WTC11 (cell line): ENCODE measurements around the gene VWF. TPM values are rescaled to one million over a fixed set of nuclear protein-coding genes. Genes with fewer than 3 reads are reported as not detected.

Experiments
- ATAC-seq: fragments of 200-7000 bp; cut with Tn5 transposase; 2 replicates; pipeline ENCODE4 v1.10.0; 2021; ENCODE audit warnings: mild to moderate bottlenecking, moderate library complexity
- CTCF ChIA-PET: fragments of 300-600 bp; sonication (Branson Sonifier 250); formaldehyde crosslinking; loops from one replicate; lab custom pipeline; 2021; ENCODE audit warnings: antibody characterized with exemption; lab: Charles Lee
- POLR2A ChIA-PET: fragments of 350-600 bp; sonication (Branson Sonifier 250); formaldehyde crosslinking; loops from one replicate; lab custom pipeline; 2021; ENCODE audit warnings: antibody characterized with exemption; lab: Charles Lee
- DNase-seq: peaks from one replicate; pipeline ENCODE4 v3.0.0; 2021; ENCODE audit warnings: low spot score
- H3K27ac Mint-ChIP-seq: 2 replicates; pipeline ENCODE4 v1.8.0; 2021; ENCODE audit warnings: mixed read lengths
- H3K27me3 Mint-ChIP-seq: 2 replicates; pipeline ENCODE4 v1.8.0; 2021; ENCODE audit warnings: low read depth, mild to moderate bottlenecking, moderate library complexity, mixed read lengths
- H3K36me3 Mint-ChIP-seq: 2 replicates; pipeline ENCODE4 v1.8.0; 2021; ENCODE audit warnings: mixed read lengths
- H3K4me1 Mint-ChIP-seq: 2 replicates; pipeline ENCODE4 v1.8.0; 2022; ENCODE audit warnings: mixed read lengths
- H3K4me3 Mint-ChIP-seq: 2 replicates; pipeline ENCODE4 v1.8.0; 2021; ENCODE audit warnings: mild to moderate bottlenecking, moderate library complexity, mixed read lengths
- H3K9me3 Mint-ChIP-seq: 2 replicates; pipeline ENCODE4 v1.8.0; 2021; ENCODE audit warnings: mixed read lengths
- ARID4B ChIP-seq: sonication (generic); formaldehyde crosslinking; IDR thresholded peaks from 2 replicates; pipeline ENCODE4 v1.8.0; 2023; ENCODE audit warnings: missing genetic modification reagents, mild to moderate bottlenecking, borderline replicate concordance
- ATF2 ChIP-seq: sonication (generic); formaldehyde crosslinking; IDR thresholded peaks from 2 replicates; pipeline ENCODE4 v1.8.1; 2022; ENCODE audit warnings: low read depth, missing genetic modification reagents, borderline replicate concordance
- E2F5 ChIP-seq: sonication (generic); formaldehyde crosslinking; IDR thresholded peaks from 2 replicates; pipeline ENCODE4 v1.8.1; 2022; ENCODE audit warnings: mild to moderate bottlenecking, moderate library complexity, missing genetic modification reagents
- ELF4 ChIP-seq: sonication (generic); formaldehyde crosslinking; IDR thresholded peaks from 2 replicates; pipeline ENCODE4 v1.8.1; 2022; ENCODE audit warnings: low read depth, mild to moderate bottlenecking, moderate library complexity, missing genetic modification reagents
- ETV6 ChIP-seq: sonication (generic); formaldehyde crosslinking; IDR thresholded peaks from 2 replicates; pipeline ENCODE4 v1.8.1; 2022; ENCODE audit warnings: mild to moderate bottlenecking, missing genetic modification reagents
- IRF1 ChIP-seq: sonication (generic); formaldehyde crosslinking; IDR thresholded peaks from 2 replicates; pipeline ENCODE4 v1.8.0; 2023; ENCODE audit warnings: missing genetic modification reagents
- MLX ChIP-seq: sonication (generic); formaldehyde crosslinking; IDR thresholded peaks from 2 replicates; pipeline ENCODE4 v1.8.1; 2023; ENCODE audit warnings: mild to moderate bottlenecking, missing genetic modification reagents, moderate library complexity
- NFE2L1 ChIP-seq: sonication (generic); formaldehyde crosslinking; IDR thresholded peaks from 2 replicates; pipeline ENCODE4 v1.8.1; 2023; ENCODE audit warnings: missing genetic modification reagents
- NR2C2 ChIP-seq: sonication (generic); formaldehyde crosslinking; IDR thresholded peaks from 2 replicates; pipeline ENCODE4 v1.8.0; 2022; ENCODE audit warnings: mild to moderate bottlenecking, missing genetic modification reagents
- OVOL2 ChIP-seq: fragments of 250-450 bp; sonication (Bioruptor Pico); IDR thresholded peaks from 2 replicates; pipeline ENCODE4 v1.9.0; 2021; ENCODE audit warnings: mild to moderate bottlenecking, borderline replicate concordance
- SMAD3 ChIP-seq: sonication (generic); formaldehyde crosslinking; IDR thresholded peaks from 2 replicates; pipeline ENCODE4 v1.8.0; 2022; ENCODE audit warnings: missing genetic modification reagents, mild to moderate bottlenecking, borderline replicate concordance
- TEAD1 ChIP-seq: sonication (generic); formaldehyde crosslinking; IDR thresholded peaks from 2 replicates; pipeline ENCODE4 v1.8.0; 2022; ENCODE audit warnings: mild to moderate bottlenecking, missing genetic modification reagents
- TP53 ChIP-seq: sonication (generic); formaldehyde crosslinking; IDR thresholded peaks from 2 replicates; pipeline ENCODE4 v1.8.1; 2023; ENCODE audit warnings: mild to moderate bottlenecking, missing genetic modification reagents
- USF2 ChIP-seq: sonication (generic); formaldehyde crosslinking; IDR thresholded peaks from 2 replicates; pipeline ENCODE4 v1.8.1; 2023; ENCODE audit warnings: mild to moderate bottlenecking, missing genetic modification reagents, moderate library complexity
- ZBTB43 ChIP-seq: sonication (generic); formaldehyde crosslinking; IDR thresholded peaks from 2 replicates; pipeline ENCODE4 v1.8.1; 2023; ENCODE audit warnings: mild to moderate bottlenecking, missing genetic modification reagents
- ZMAT4 ChIP-seq: fragments of 250-450 bp; sonication (Bioruptor Pico); IDR thresholded peaks from 2 replicates; pipeline ENCODE4 v1.9.0; 2021; ENCODE audit warnings: mild to moderate bottlenecking
- ZNF232 ChIP-seq: sonication (generic); formaldehyde crosslinking; IDR thresholded peaks from 2 replicates; pipeline ENCODE4 v1.8.0; 2022; ENCODE audit warnings: mild to moderate bottlenecking, missing genetic modification reagents
- ZNF671 ChIP-seq: fragments of 250-450 bp; sonication (Bioruptor Pico); IDR thresholded peaks from 2 replicates; pipeline ENCODE4 v1.8.0; 2021; ENCODE audit warnings: mild to moderate bottlenecking
- total RNA-seq: library from RNA; stranded (reverse); gene quantifications from 3 replicates; pipeline ENCODE4 v1.2.3, GENCODE V29; 2021

The VWF gene
- total RNA-seq, 1 experiment from 2014 or later = 0.48 TPM

GRCh38 chr12:5964913-5965900 is 159.3 kb downstream of the VWF start:
- no peaks in the 10 kb centered on the region for H3K9me3 Mint-ChIP-seq
- ChIA-PET CTCF (interaction anchor here (1.0 to 5.3 kb wide), 11 partner anchors 9 to 316 kb away, joined by 3 to 46 read pairs (median 6); partner anchors contain the start of gene ANO2), POLR2A (interaction anchor here (0.6 kb wide), 1 partner anchor 110 kb away, joined by 4 read pairs; no protein-coding TSS in a partner anchor)
- ATAC-seq (peak; percentile 74), DNase-seq (no peak)
- no peak overlapping the region for H3K27ac Mint-ChIP-seq
- TF ChIP-seq ETV6 (CRISPR knock-in tag) (peak; percentile 95), ZNF232 (CRISPR knock-in tag) (no peak), ZBTB43 (CRISPR knock-in tag) (0 out of 2 replicates have a peak, but pooled peaks have one; percentile 49), TEAD1 (CRISPR knock-in tag) (0 out of 2 replicates have a peak, but pooled peaks have one; percentile 45)
- H3K36me3 Mint-ChIP-seq = no peaks in the 10 kb centered on the region
- peak overlapping the region; percentile 4 for H3K4me3 Mint-ChIP-seq
- H3K4me1 Mint-ChIP-seq = peaks cover 41% of the 10 kb centered on the region
- H3K27me3 Mint-ChIP-seq = peaks cover 3% of the 10 kb centered on the region; the same call in 1 of the 2 replicates

GRCh38 chr12:5963515-5963914 is 161.0 kb downstream of the VWF start:
- Mint-ChIP-seq H3K4me3 (no peak overlapping the region), H3K9me3 (0 out of 2 replicates have a peak, but pooled peaks cover 3% of the 10 kb centered on the region), H3K27ac (no peak overlapping the region), H3K36me3 (no peaks in the 10 kb centered on the region), H3K27me3 (peaks cover 3% of the 10 kb centered on the region; the same call in 1 of the 2 replicates), H3K4me1 (peaks cover 41% of the 10 kb centered on the region)
- no peak for TF ChIP-seq ATF2 (CRISPR knock-in tag)
- no peak for TF ChIP-seq NR2C2
- no peak for TF ChIP-seq OVOL2 (CRISPR knock-in tag)
- no peak for TF ChIP-seq ZNF671
- TF ChIP-seq TP53 (CRISPR knock-in tag) = no peak
- TF ChIP-seq MLX (CRISPR knock-in tag) = no peak
- no peak for TF ChIP-seq ZMAT4 (CRISPR knock-in tag)
- TF ChIP-seq E2F5 (CRISPR knock-in tag) = no peak
- CTCF ChIA-PET = interaction anchor here (5.2 to 5.3 kb wide), 2 partner anchors 26 to 75 kb away, joined by 42 to 46 read pairs; no protein-coding TSS in a partner anchor
- ATAC-seq (no peak), DNase-seq (no peak)
- POLR2A ChIA-PET = no interaction called here

GRCh38 chr12:5960783-5961182 is 163.7 kb downstream of the VWF start:
- no peak overlapping the region for H3K27ac Mint-ChIP-seq
- DNase-seq = peak; percentile 45
- H3K36me3 Mint-ChIP-seq = no peaks in the 10 kb centered on the region
- H3K27me3 Mint-ChIP-seq = peaks cover 3% of the 10 kb centered on the region; the same call in 1 of the 2 replicates
- ATAC-seq = peak; percentile 40
- CTCF ChIA-PET = interaction anchor here (1.3 to 1.8 kb wide), 3 partner anchors 28 to 77 kb away, joined by 4 to 8 read pairs (median 5); no protein-coding TSS in a partner anchor
- POLR2A ChIA-PET = interaction anchor here (0.6 kb wide), 1 partner anchor 480 kb away, joined by 3 read pairs; no protein-coding TSS in a partner anchor
- no peak overlapping the region for H3K4me3 Mint-ChIP-seq
- peaks cover 7% of the 10 kb centered on the region; the same call in 1 of the 2 replicates for H3K9me3 Mint-ChIP-seq
- H3K4me1 Mint-ChIP-seq = peaks cover 33% of the 10 kb centered on the region
- TF ChIP-seq IRF1 (CRISPR knock-in tag) (no peak), USF2 (CRISPR knock-in tag) (no peak), ELF4 (no peak), NR2C2 (no peak), ARID4B (CRISPR knock-in tag) (no peak), TP53 (CRISPR knock-in tag) (no peak), SMAD3 (CRISPR knock-in tag) (no peak), NFE2L1 (CRISPR knock-in tag) (no peak)
